ENCODE data around the gene STK17B. TPM values are rescaled to one million over a fixed set of nuclear protein-coding genes. Genes with fewer than 3 reads are reported as not detected.

STK17B gene
- total RNA-seq, 1 donor from 2014 or later, result 42.6 TPM

DNA sequence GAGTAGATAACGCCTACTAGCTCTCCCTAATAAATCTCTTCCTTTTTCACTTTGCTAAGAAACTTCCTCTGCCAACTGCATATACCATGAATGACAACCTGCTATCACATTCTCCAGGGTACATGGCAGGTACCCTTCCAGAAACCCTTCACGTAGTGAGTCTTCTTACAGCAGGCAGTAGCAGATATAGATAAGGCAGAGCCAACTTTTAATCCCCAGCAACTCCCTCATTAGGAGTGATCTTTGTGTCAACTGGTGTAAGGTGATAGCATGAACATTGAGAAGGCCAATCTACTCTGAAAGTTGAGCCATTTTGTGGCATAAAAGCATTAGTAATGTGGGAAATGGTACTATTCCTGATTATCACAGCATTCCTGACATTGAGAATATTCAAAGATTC lies 5.7 kb upstream of the STK17B start:
- Histone ChIP-seq H3K4me1 (ENCODE audit: insufficient read depth, low read length) (peaks cover under 1% of the 10 kb centered on the region), H3K9me3 (ENCODE audit: insufficient read depth, low read depth, low read length) (no peaks in the 10 kb centered on the region), H3K36me3 (ENCODE audit: insufficient read depth, low read length) (no peaks in the 10 kb centered on the region), H3K4me3 (ENCODE audit: insufficient read depth, low read depth, low read length) (no peak overlapping the region), H3K4me2 (ENCODE audit: low read length) (no peak overlapping the region), H4K20me1 (ENCODE audit: insufficient read depth, low read length) (no peaks in the 10 kb centered on the region), H2AFZ (ENCODE audit: low read depth, low read length) (no peak overlapping the region), H3K9ac (ENCODE audit: low read length) (no peak overlapping the region), H3K79me2 (ENCODE audit: insufficient read depth, low read length) (no peaks in the 10 kb centered on the region), H3K27ac (ENCODE audit: low read depth, low read length) (no peak overlapping the region), H3K27me3 (ENCODE audit: insufficient read depth, low read length) (peaks cover 11% of the 10 kb centered on the region)
- peaks cover 9% of the 10 kb centered on the region for H3K27me3 Mint-ChIP-seq (ENCODE audit: low read depth, unreplicated experiment)
- H3K36me3 Mint-ChIP-seq (ENCODE audit: low read depth, unreplicated experiment), result no peaks in the 10 kb centered on the region
- FAIRE-seq (no peak), DNase-seq (ENCODE audit: low read depth) (no peak)
- H3K9me3 Mint-ChIP-seq (ENCODE audit: unreplicated experiment), result no peaks in the 10 kb centered on the region
- TF ChIP-seq, protein P1, sequence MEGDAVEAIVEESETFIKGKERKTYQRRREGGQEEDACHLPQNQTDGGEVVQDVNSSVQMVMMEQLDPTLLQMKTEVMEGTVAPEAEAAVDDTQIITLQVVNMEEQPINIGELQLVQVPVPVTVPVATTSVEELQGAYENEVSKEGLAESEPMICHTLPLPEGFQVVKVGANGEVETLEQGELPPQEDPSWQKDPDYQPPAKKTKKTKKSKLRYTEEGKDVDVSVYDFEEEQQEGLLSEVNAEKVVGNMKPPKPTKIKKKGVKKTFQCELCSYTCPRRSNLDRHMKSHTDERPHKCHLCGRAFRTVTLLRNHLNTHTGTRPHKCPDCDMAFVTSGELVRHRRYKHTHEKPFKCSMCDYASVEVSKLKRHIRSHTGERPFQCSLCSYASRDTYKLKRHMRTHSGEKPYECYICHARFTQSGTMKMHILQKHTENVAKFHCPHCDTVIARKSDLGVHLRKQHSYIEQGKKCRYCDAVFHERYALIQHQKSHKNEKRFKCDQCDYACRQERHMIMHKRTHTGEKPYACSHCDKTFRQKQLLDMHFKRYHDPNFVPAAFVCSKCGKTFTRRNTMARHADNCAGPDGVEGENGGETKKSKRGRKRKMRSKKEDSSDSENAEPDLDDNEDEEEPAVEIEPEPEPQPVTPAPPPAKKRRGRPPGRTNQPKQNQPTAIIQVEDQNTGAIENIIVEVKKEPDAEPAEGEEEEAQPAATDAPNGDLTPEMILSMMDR (IDR thresholded peaks at IDR 0.05; ENCODE audit: insufficient read depth, low read depth, low read length), result no peak
- TF ChIP-seq EZH2 (IDR thresholded peaks at IDR 0.05; ENCODE audit: insufficient read depth, low read length), result no peak
- H3K27ac Mint-ChIP-seq (ENCODE audit: unreplicated experiment), result no peak overlapping the region
- H3K4me1 Mint-ChIP-seq (ENCODE audit: low read depth, unreplicated experiment), result peaks cover 1% of the 10 kb centered on the region
- no peak overlapping the region for H3K4me3 Mint-ChIP-seq (ENCODE audit: unreplicated experiment)

DNA sequence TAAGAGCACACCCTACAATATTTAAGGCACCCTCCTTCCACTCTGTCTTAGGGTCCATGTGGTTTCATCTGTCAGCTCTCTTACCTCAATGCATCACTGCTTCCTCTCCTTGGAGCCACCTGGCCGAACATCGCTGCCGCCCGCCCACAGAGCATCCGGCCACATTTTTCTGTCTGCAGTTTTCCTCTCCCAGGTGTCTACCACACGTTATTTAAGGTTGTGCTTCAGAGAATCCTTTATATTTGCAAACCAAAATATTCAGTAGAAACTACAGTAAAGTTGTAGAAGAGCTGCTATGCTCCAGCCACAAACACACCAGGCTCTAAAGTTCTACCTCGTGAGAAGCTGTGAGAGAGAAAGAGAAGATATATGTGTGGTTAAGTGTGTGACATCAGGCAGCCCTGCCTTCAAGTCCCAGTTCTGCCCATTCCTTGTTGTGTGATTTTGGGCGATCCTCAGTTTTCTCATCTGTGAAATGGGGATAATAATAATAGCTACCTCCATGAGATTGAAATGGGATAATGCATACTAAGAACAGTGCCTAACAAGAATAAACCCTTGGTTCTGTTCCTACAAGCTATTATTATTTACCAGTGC lies 4.9 kb upstream of the STK17B start:
- no peak overlapping the region for H3K27ac Mint-ChIP-seq (ENCODE audit: unreplicated experiment)
- H3K9me3 ChIP-seq (ENCODE audit: insufficient read depth, low read depth, low read length), result no peaks in the 10 kb centered on the region
- H3K36me3 ChIP-seq (ENCODE audit: insufficient read depth, low read length), result no peaks in the 10 kb centered on the region
- H3K36me3 Mint-ChIP-seq (ENCODE audit: low read depth, unreplicated experiment), result no peaks in the 10 kb centered on the region
- no peaks in the 10 kb centered on the region for H3K79me2 ChIP-seq (ENCODE audit: insufficient read depth, low read length)
- H2AFZ ChIP-seq (ENCODE audit: low read depth, low read length), result no peak overlapping the region
- no peak overlapping the region for H3K4me3 Mint-ChIP-seq (ENCODE audit: unreplicated experiment)
- H3K4me2 ChIP-seq (ENCODE audit: low read length), result no peak overlapping the region
- no peak overlapping the region for H3K27ac ChIP-seq (ENCODE audit: low read depth, low read length)
- H3K4me3 ChIP-seq (ENCODE audit: insufficient read depth, low read depth, low read length), result no peak overlapping the region
- H3K9ac ChIP-seq (ENCODE audit: low read length), result no peak overlapping the region
- H3K9me3 Mint-ChIP-seq (ENCODE audit: unreplicated experiment), result no peaks in the 10 kb centered on the region
- H3K27me3 Mint-ChIP-seq (ENCODE audit: low read depth, unreplicated experiment), result peaks cover 9% of the 10 kb centered on the region
- peaks cover 4% of the 10 kb centered on the region for H3K4me1 ChIP-seq (ENCODE audit: insufficient read depth, low read length)
- DNase-seq (ENCODE audit: low read depth), result no peak
- no peaks in the 10 kb centered on the region for H3K4me1 Mint-ChIP-seq (ENCODE audit: low read depth, unreplicated experiment)
- FAIRE-seq, result no peak
- H3K27me3 ChIP-seq (ENCODE audit: insufficient read depth, low read length), result peaks cover 11% of the 10 kb centered on the region
- TF ChIP-seq EZH2 (IDR thresholded peaks at IDR 0.05; ENCODE audit: insufficient read depth, low read length), result no peak
- TF ChIP-seq, protein P1 (IDR thresholded peaks at IDR 0.05; ENCODE audit: insufficient read depth, low read depth, low read length), result no peak
- no peaks in the 10 kb centered on the region for H4K20me1 ChIP-seq (ENCODE audit: insufficient read depth, low read length)

DNA sequence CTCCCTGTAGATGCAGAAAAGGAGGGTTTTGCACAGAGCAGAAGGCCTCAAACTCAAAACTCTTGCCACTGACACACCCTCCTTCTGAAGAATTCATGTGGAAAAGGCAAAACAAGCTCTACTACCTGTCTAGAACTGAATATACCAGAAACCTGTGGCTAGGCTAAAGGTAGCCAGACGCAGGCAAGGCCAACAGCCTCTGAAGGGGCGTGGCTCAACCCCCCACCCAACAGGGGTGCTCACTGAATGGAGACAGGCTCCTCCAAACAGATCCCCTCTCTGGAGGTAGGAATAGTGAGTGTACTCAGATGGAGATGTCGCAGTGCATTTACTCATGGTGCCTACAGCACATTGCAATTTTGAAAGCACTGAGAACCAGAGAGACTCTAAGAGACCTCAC lies 3.0 kb upstream of the STK17B start:
- FAIRE-seq (no peak), DNase-seq (ENCODE audit: low read depth) (no peak)
- Mint-ChIP-seq H3K36me3 (ENCODE audit: low read depth, unreplicated experiment) (peaks cover 4% of the 10 kb centered on the region), H3K27ac (ENCODE audit: unreplicated experiment) (no peak overlapping the region), H3K4me3 (ENCODE audit: unreplicated experiment) (no peak overlapping the region), H3K9me3 (ENCODE audit: unreplicated experiment) (no peaks in the 10 kb centered on the region), H3K27me3 (ENCODE audit: low read depth, unreplicated experiment) (peaks cover 9% of the 10 kb centered on the region), H3K4me1 (ENCODE audit: low read depth, unreplicated experiment) (no peaks in the 10 kb centered on the region)
- Histone ChIP-seq H3K4me1 (ENCODE audit: insufficient read depth, low read length) (peaks cover 4% of the 10 kb centered on the region), H2AFZ (ENCODE audit: low read depth, low read length) (no peak overlapping the region), H3K9me3 (ENCODE audit: insufficient read depth, low read depth, low read length) (no peaks in the 10 kb centered on the region), H3K9ac (ENCODE audit: low read length) (no peak overlapping the region), H3K4me3 (ENCODE audit: insufficient read depth, low read depth, low read length) (no peak overlapping the region), H3K27ac (ENCODE audit: low read depth, low read length) (no peak overlapping the region), H4K20me1 (ENCODE audit: insufficient read depth, low read length) (no peaks in the 10 kb centered on the region), H3K4me2 (ENCODE audit: low read length) (no peak overlapping the region), H3K27me3 (ENCODE audit: insufficient read depth, low read length) (peaks cover 11% of the 10 kb centered on the region), H3K79me2 (ENCODE audit: insufficient read depth, low read length) (peaks cover 18% of the 10 kb centered on the region), H3K36me3 (ENCODE audit: insufficient read depth, low read length) (no peaks in the 10 kb centered on the region)
- no peak for TF ChIP-seq EZH2 (IDR thresholded peaks at IDR 0.05; ENCODE audit: insufficient read depth, low read length)
- TF ChIP-seq, protein P1 (IDR thresholded peaks at IDR 0.05; ENCODE audit: insufficient read depth, low read depth, low read length), result no peak
